HepG2 (cell line): ENCODE results near the gene MRPL14. TPM values are rescaled to one million over a fixed set of nuclear protein-coding genes. Genes with fewer than 3 reads are reported as not detected.

Source experiments
- FOXJ3 ChIP-seq: sonication (generic); formaldehyde crosslinking; IDR thresholded peaks from 2 replicates; pipeline ENCODE4 v1.4.0; 2020; ENCODE audit warnings: missing genetic modification reagents, mild to moderate bottlenecking, borderline replicate concordance
- MEIS1 ChIP-seq: sonication (generic); formaldehyde crosslinking; IDR thresholded peaks from 2 replicates; pipeline ENCODE4 v1.9.0; 2021; ENCODE audit warnings: mild to moderate bottlenecking, missing genetic modification reagents, moderate library complexity, borderline replicate concordance
- MIER3 ChIP-seq: IDR thresholded peaks from 2 replicates; pipeline ENCODE4 v1.6.1; 2016; ENCODE audit warnings: missing compliant biosample characterization, borderline replicate concordance
- MYNN ChIP-seq: sonication (generic); formaldehyde crosslinking; IDR thresholded peaks from 2 replicates; pipeline ENCODE4 v1.4.0; 2020; ENCODE audit warnings: mild to moderate bottlenecking, low read depth, missing genetic modification reagents
- PCBP1 ChIP-seq: fragments of 200-400 bp; formaldehyde crosslinking; IDR thresholded peaks from 2 replicates; pipeline ENCODE4 v1.6.1; 2017; ENCODE audit warnings: mild to moderate bottlenecking, low read depth, low read length, borderline replicate concordance
- POGZ ChIP-seq: sonication (generic); formaldehyde crosslinking; IDR thresholded peaks from 2 replicates; pipeline ENCODE4 v1.4.0; 2020; ENCODE audit warnings: mild to moderate bottlenecking, missing genetic modification reagents
- PTBP1 ChIP-seq: fragments of 200-400 bp; formaldehyde crosslinking; IDR thresholded peaks from 2 replicates; pipeline ENCODE4 v1.6.1; 2018; ENCODE audit warnings: low read length, low read depth; ENCODE audit not compliant: poor library complexity, severe bottlenecking
- RARA ChIP-seq: IDR thresholded peaks from 2 replicates; pipeline ENCODE4 v1.6.1; 2016; ENCODE audit warnings: missing genetic modification reagents, missing compliant biosample characterization
- ZFP82 ChIP-seq: sonication (generic); formaldehyde crosslinking; IDR thresholded peaks from 2 replicates; pipeline ENCODE4 v1.5.1; 2020; ENCODE audit warnings: mild to moderate bottlenecking, missing genetic modification reagents, borderline replicate concordance
- ZNF530 ChIP-seq: sonication (generic); formaldehyde crosslinking; IDR thresholded peaks from 2 replicates; pipeline ENCODE4 v1.5.0; 2020; ENCODE audit warnings: low read depth, mild to moderate bottlenecking, missing genetic modification reagents
- ZZZ3 ChIP-seq: sonication (generic); formaldehyde crosslinking; IDR thresholded peaks from 2 replicates; pipeline ENCODE4 v1.4.0; 2020; ENCODE audit warnings: missing genetic modification reagents, mild to moderate bottlenecking, borderline replicate concordance
- polyA plus RNA-seq, 8 experiments: library from polyadenylated mRNA; depleted of rRNA in 3 of 8; stranded (reverse) in 7 of 8; unstranded in 1 of 8; fragments of >200 nt; fragmentation: Illumina TruSeq in 4 of 8; extraction: Trizol in 4 of 8; gene quantifications; 2 replicates each; pipeline versions ENCODE4 v1.2.1 to v1.2.3, GENCODE V29; 2011 to 2016; ENCODE audit warnings: low read depth in 4 of 8, missing spikeins in 1 of 8, mixed read lengths in 1 of 8; ENCODE audit not compliant: insufficient read depth in 1 of 8
- total RNA-seq, 5 experiments: library from RNA; depleted of rRNA; stranded (reverse); fragments of >200 nt; fragmentation: Illumina TruSeq; extraction: Trizol; gene quantifications; 2 replicates each; pipeline ENCODE4 v1.2.3, GENCODE V29; 2016; ENCODE audit warnings: low read depth in 1 of 5
- TF ChIP-seq, protein P1 (sequence below): sonication (generic); formaldehyde crosslinking; IDR thresholded peaks from 2 replicates; pipeline ENCODE4 v1.8.0; 2022; ENCODE audit warnings: mild to moderate bottlenecking, missing genetic modification reagents, moderate library complexity
- TF ChIP-seq, protein P2 (sequence below): IDR thresholded peaks from 2 replicates; pipeline ENCODE4 v1.6.1; 2016; ENCODE audit warnings: mild to moderate bottlenecking
- TF ChIP-seq, protein P3 (sequence below): sonication (generic); formaldehyde crosslinking; IDR thresholded peaks from 2 replicates; pipeline ENCODE4 v1.4.0; 2020; ENCODE audit warnings: mild to moderate bottlenecking, missing genetic modification reagents
- TF ChIP-seq, protein P4 (sequence below): sonication (generic); formaldehyde crosslinking; IDR thresholded peaks from 2 replicates; pipeline ENCODE4 v1.5.1; 2020; ENCODE audit warnings: missing genetic modification reagents, mild to moderate bottlenecking, borderline replicate concordance

The MRPL14 gene
- total and polyA plus RNA-seq, 2 of the 13 experiments (the other 11 are each of a cell fraction or from before 2014, with no cell fraction given) = 157 to 178 TPM

DNA sequence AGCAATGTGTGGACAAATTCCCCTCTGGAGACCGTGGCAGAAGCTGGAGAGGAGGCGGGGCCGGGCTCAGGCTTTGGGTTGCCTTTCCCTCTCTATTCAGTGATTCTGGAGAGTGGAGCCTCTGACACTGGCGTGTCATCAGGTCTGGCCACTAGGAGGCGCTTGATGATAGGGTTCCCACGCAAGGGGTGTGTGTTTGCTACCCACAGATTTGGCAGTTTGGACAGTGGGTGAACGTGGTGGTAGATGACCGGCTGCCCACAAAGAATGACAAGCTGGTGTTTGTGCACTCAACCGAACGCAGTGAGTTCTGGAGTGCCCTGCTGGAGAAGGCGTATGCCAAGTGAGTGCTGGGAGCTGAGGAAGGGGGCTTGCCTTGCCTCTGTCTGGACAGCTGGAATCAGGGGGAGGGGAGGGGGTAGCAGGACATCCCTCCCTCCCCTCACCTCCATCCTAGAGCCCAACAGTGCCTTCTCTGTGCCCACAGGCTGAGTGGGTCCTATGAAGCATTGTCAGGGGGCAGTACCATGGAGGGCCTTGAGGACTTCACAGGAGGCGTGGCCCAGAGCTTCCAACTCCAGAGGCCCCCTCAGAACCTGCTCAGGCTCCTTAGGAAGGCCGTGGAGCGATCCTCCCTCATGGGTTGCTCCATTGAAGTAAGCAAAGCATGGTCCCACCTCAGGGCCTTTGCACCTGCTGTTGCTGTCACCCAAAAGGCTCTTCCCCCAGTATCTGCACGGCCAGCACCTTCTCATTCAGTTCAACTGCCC, 45.7 kb upstream of the MRPL14 start (continued):
- TF ChIP-seq POGZ = no peak
- TF ChIP-seq, protein P1, sequence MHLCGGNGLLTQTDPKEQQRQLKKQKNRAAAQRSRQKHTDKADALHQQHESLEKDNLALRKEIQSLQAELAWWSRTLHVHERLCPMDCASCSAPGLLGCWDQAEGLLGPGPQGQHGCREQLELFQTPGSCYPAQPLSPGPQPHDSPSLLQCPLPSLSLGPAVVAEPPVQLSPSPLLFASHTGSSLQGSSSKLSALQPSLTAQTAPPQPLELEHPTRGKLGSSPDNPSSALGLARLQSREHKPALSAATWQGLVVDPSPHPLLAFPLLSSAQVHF (CRISPR knock-in tag) = no peak
- no peak for TF ChIP-seq ZNF530 (CRISPR knock-in tag)
- 0 out of 2 replicates have a peak, but pooled peaks have one; percentile 68 for TF ChIP-seq PCBP1
- TF ChIP-seq FOXJ3 (CRISPR knock-in tag) = no peak
- no peak for TF ChIP-seq ZFP82 (CRISPR knock-in tag)
- TF ChIP-seq, protein P2, sequence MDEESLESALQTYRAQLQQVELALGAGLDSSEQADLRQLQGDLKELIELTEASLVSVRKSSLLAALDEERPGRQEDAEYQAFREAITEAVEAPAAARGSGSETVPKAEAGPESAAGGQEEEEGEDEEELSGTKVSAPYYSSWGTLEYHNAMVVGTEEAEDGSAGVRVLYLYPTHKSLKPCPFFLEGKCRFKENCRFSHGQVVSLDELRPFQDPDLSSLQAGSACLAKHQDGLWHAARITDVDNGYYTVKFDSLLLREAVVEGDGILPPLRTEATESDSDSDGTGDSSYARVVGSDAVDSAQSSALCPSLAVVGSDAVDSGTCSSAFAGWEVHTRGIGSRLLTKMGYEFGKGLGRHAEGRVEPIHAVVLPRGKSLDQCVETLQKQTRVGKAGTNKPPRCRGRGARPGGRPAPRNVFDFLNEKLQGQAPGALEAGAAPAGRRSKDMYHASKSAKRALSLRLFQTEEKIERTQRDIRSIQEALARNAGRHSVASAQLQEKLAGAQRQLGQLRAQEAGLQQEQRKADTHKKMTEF (CRISPR knock-in tag) = peak; percentile 40; the same call in 1 of the 2 replicates
- 0 out of 2 replicates have a peak, but pooled peaks have one; percentile 8 for TF ChIP-seq RARA (CRISPR knock-in tag)
- TF ChIP-seq PTBP1 = no peak
- TF ChIP-seq, protein P3, sequence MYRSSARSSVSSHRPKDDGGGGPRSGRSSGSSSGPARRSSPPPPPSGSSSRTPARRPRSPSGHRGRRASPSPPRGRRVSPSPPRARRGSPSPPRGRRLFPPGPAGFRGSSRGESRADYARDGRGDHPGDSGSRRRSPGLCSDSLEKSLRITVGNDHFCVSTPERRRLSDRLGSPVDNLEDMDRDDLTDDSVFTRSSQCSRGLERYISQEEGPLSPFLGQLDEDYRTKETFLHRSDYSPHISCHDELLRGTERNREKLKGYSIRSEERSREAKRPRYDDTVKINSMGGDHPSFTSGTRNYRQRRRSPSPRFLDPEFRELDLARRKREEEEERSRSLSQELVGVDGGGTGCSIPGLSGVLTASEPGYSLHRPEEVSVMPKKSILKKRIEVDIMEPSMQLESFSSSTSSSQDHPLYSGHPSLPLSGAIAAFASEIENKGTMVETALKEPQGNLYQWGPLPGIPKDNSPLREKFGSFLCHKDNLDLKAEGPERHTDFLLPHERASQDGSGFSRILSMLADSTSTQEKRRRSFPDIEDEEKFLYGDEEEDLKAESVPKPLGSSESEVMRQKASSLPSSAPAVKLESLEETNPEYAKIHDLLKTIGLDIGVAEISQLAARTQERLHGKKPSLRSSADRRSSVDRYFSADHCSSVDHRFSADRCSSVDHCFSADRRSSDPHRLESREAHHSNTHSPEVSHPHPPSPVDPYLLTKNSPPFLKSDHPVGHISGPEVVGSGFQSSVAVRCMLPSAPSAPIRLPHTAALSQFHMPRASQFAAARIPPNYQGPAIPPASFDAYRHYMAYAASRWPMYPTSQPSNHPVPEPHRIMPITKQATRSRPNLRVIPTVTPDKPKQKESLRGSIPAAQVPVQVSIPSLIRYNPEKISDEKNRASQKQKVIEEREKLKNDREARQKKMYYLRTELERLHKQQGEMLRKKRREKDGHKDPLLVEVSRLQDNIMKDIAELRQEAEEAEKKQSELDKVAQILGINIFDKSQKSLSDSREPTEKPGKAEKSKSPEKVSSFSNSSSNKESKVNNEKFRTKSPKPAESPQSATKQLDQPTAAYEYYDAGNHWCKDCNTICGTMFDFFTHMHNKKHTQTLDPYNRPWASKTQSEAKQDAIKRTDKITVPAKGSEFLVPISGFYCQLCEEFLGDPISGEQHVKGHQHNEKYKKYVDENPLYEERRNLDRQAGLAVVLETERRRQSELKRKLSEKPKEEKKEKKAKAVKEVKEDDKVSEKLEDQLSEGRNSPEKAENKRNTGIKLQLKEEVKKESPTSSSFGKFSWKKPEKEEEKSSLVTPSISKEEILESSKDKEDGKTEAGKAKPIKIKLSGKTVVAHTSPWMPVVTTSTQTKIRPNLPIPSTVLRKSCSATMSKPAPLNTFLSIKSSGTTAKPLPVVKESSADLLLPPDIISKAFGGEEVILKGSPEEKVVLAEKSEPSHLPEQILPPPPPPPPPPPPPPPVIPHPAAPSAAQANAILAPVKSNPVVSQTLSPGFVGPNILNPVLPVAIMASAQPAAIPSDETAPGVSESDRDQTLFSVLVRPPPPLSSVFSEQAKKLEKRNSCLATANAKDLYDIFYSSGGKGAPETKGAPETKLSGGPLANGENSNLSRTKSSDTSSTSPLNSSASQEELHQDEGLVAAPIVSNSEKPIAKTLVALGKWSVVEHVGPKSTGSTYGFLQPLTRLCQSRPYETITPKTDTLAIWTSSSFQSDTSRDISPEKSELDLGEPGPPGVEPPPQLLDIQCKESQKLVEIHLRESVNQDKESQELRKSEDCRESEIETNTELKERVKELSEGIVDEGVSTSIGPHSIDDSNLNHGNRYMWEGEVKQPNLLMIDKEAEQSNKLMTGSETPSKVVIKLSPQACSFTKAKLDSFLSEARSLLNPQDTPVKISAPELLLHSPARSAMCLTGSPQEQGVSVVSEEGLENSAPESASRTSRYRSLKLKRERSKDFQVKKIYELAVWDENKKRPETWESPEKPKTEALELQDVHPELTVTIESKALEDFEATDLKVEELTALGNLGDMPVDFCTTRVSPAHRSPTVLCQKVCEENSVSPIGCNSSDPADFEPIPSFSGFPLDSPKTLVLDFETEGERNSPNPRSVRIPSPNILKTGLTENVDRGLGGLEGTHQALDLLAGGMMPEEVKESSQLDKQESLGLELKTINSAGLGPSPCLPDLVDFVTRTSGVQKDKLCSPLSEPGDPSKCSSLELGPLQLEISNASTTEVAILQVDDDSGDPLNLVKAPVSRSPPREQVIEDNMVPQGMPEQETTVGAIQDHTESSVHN = no peak
- no peak for TF ChIP-seq MYNN (CRISPR knock-in tag)
- TF ChIP-seq MIER3 (CRISPR knock-in tag) = no peak
- TF ChIP-seq MEIS1 = peak; percentile 31; the same call in 1 of the 2 replicates
- TF ChIP-seq ZZZ3 (CRISPR knock-in tag) = no peak
- TF ChIP-seq, protein P4, sequence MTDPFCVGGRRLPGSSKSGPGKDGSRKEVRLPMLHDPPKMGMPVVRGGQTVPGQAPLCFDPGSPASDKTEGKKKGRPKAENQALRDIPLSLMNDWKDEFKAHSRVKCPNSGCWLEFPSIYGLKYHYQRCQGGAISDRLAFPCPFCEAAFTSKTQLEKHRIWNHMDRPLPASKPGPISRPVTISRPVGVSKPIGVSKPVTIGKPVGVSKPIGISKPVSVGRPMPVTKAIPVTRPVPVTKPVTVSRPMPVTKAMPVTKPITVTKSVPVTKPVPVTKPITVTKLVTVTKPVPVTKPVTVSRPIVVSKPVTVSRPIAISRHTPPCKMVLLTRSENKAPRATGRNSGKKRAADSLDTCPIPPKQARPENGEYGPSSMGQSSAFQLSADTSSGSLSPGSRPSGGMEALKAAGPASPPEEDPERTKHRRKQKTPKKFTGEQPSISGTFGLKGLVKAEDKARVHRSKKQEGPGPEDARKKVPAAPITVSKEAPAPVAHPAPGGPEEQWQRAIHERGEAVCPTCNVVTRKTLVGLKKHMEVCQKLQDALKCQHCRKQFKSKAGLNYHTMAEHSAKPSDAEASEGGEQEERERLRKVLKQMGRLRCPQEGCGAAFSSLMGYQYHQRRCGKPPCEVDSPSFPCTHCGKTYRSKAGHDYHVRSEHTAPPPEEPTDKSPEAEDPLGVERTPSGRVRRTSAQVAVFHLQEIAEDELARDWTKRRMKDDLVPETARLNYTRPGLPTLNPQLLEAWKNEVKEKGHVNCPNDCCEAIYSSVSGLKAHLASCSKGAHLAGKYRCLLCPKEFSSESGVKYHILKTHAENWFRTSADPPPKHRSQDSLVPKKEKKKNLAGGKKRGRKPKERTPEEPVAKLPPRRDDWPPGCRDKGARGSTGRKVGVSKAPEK (CRISPR knock-in tag) = no peak
